ENCODE data around the gene ATP5PD. TPM values are rescaled to one million over a fixed set of nuclear protein-coding genes. Genes with fewer than 3 reads are reported as not detected.

The ATP5PD gene
- total and polyA plus RNA-seq, 2 of the 8 experiments (the other 6 are each of a cell fraction or from before 2014, with no cell fraction given) = 335 to 407 TPM

DNA sequence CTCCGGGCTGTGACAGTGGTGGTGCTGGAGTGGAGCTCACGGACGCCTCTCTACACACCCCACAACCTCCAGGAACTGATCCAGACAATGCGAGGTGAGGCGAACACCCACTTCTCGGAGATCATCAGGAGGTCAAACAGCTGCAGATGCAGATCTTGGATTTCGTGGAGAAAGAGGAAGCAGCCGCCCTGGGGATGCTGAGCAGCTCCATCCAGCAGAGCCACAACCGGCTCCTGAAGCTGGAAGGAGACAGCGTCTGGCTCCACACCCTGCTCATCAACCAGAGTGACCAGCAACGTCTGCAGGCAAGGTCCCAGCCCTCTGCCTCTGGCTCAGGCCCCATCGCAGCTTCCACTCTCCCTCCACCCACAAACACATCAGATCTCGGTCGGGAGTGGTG, 27.8 kb upstream of the ATP5PD start:
- POLR2A ChIA-PET (ENCODE audit: partially characterized antibody) = interaction anchor here (1.3 to 2.0 kb wide), 2 partner anchors 13 to 54 kb away, joined by 4 to 6 read pairs; partner anchors contain the start of gene SLC16A5
- no peak for FAIRE-seq
- no peak overlapping the region for H2BK15ac ChIP-seq (ENCODE audit: low read length)
- TF ChIP-seq YY1 (IDR thresholded peaks at IDR 0.05; ENCODE audit: low read depth, low read length) = no peak
- no peak for TF ChIP-seq E2F6 (IDR thresholded peaks at IDR 0.05)
- no peak for TF ChIP-seq JUND (IDR thresholded peaks at IDR 0.05; ENCODE audit: low read length)
- TF ChIP-seq FOSL1 (IDR thresholded peaks at IDR 0.05; ENCODE audit: insufficient read depth, low read depth, low read length) = no peak

More for the DNA sequence above, 27.8 kb upstream of the ATP5PD start:
- Histone ChIP-seq H3K36me3 (ENCODE audit: control insufficient read depth in 2 of 4, insufficient read depth in 4 of 4, low read length in 3 of 4) (no peaks in the 10 kb centered on the region), H3K9me3 (ENCODE audit: insufficient read depth in 2 of 2, low read depth in 1 of 2, low read length in 1 of 2) (no peaks in the 10 kb centered on the region), H2BK5ac (ENCODE audit: low read depth, low read length) (no peak overlapping the region), H3K14ac (ENCODE audit: insufficient read length) (no peak overlapping the region), H3K4me3 (ENCODE audit: extremely low read depth in 1 of 4, insufficient read depth in 2 of 4, low read depth in 3 of 4, low read length in 4 of 4) (no peak overlapping the region), H3K9ac (replicated peaks in 1 of 4; ENCODE audit: extremely low read depth in 1 of 4, low read depth in 3 of 4, low read length in 3 of 4) (no peak overlapping the region), H3K56ac (replicated peaks; ENCODE audit: insufficient read length, low read depth, low read length) (no peak overlapping the region), H2BK12ac (ENCODE audit: low read depth, low read length) (no peak overlapping the region; the same call in 1 of the 2 replicates), H3K4me1 (replicated peaks in 1 of 4; ENCODE audit: control insufficient read depth in 3 of 4, insufficient read depth in 4 of 4, low read length in 3 of 4) (peaks cover 0 to 13% (median 5%) of the 10 kb centered on the region in 4 experiments; a peak in 4 of 7 replicates), H3K27ac (ENCODE audit: low read depth, low read length) (no peak overlapping the region), H3K79me2 (ENCODE audit: control insufficient read depth in 1 of 2, insufficient read depth in 2 of 2, low read length in 2 of 2) (no peaks in the 10 kb centered on the region), H3K23me2 (ENCODE audit: low read depth, low read length) (no peaks in the 10 kb centered on the region), H2BK20ac (ENCODE audit: low read length) (no peak overlapping the region), H3K23ac (ENCODE audit: insufficient read length) (no peak overlapping the region), H4K20me1 (replicated peaks in 1 of 2; ENCODE audit: control insufficient read depth in 1 of 2, insufficient read depth in 2 of 2, low read length in 2 of 2) (no peaks in the 10 kb centered on the region), H3K79me1 (ENCODE audit: low read depth, low read length) (no peaks in the 10 kb centered on the region), H3K18ac (ENCODE audit: extremely low read depth, low read length) (no peak overlapping the region), H2BK120ac (replicated peaks; ENCODE audit: low read depth, low read length) (no peak overlapping the region), H4K91ac (replicated peaks; ENCODE audit: insufficient read length, low read length) (no peak overlapping the region), H2AFZ (ENCODE audit: low read length) (no peak overlapping the region), H3K4me2 (ENCODE audit: insufficient read depth in 1 of 2, low read depth in 2 of 2, low read length in 2 of 2) (no peak overlapping the region), H3K4ac (replicated peaks; ENCODE audit: insufficient read length, low read depth, low read length) (no peak overlapping the region), H2AK5ac (ENCODE audit: low read depth, low read length) (no peak overlapping the region), H4K8ac (ENCODE audit: extremely low read depth, insufficient read depth, low read length) (0 out of 2 replicates have a peak overlapping the region, but pooled peaks have one; percentile 21), H4K5ac (ENCODE audit: insufficient read length, low read depth, low read length) (no peak overlapping the region), H3K27me3 (replicated peaks in 1 of 4; ENCODE audit: control insufficient read depth in 3 of 4, extremely low read depth in 1 of 4, insufficient read depth in 3 of 4, low read length in 3 of 4) (no peaks in the 10 kb centered on the region)
- DNase-seq (ENCODE audit: low read depth in 1 of 2, low spot score in 2 of 2) = no peak
- CTCF ChIA-PET (ENCODE audit: partially characterized antibody) = interaction anchor here (0.6 to 7.3 kb wide), 13 partner anchors 11 to 636 kb away, joined by 3 to 64 read pairs (median 4); partner anchors contain the start of gene SLC16A5
- 92% methylated on average over 14 of the region's 14 CpGs; no CpG with 5 or more reads in 1 of the 2 experiments for WGBS, 2 experiments (ENCODE audit: extremely low coverage in 1 of 2, insufficient coverage in 1 of 2, insufficient read length in 1 of 2, insufficient replicate concordance in 2 of 2, low coverage in 1 of 2, low lambda C conversion rate in 2 of 2, missing lambda C conversion rate in 1 of 2)
